Measurements from ENCODE around the gene NEO1. TPM values are rescaled to one million over a fixed set of nuclear protein-coding genes. Genes with fewer than 3 reads are reported as not detected.
A peak's percentile ranks its signal among the peaks of the same experiment; 100 is the strongest.

NEO1 gene
- polyA plus RNA-seq, 1 donor from 2014 or later, result 57.0 TPM

- Histone ChIP-seq H3K27me3 (ENCODE audit: insufficient read depth, low read depth, low read length) (no peaks in the 10 kb centered on the region), H3K79me2 (replicated peaks; ENCODE audit: insufficient read depth, low read length) (no peaks in the 10 kb centered on the region), H3K9me2 (ENCODE audit: insufficient read depth, low read length) (no peaks in the 10 kb centered on the region), H3F3A (ENCODE audit: insufficient read depth, low read length, poor library complexity, severe bottlenecking) (peaks cover 5% of the 10 kb centered on the region), H4K20me1 (ENCODE audit: insufficient read depth) (no peaks in the 10 kb centered on the region), H3K36me3 (ENCODE audit: insufficient read depth, low read length) (no peaks in the 10 kb centered on the region), H3K9ac (ENCODE audit: low read length) (peak overlapping the region; percentile 70), H3K9me3 (ENCODE audit: low read length) (no peaks in the 10 kb centered on the region), H2AFZ (ENCODE audit: low read depth, low read length) (peak overlapping the region; percentile 24), H3K4me3 (ENCODE audit: low read length) (peak overlapping the region; percentile 59), H3K4me2 (ENCODE audit: low read length) (peak overlapping the region; percentile 54), H3K27ac (ENCODE audit: low read length) (peak overlapping the region; percentile 98)
- TF ChIP-seq TAF1 (IDR thresholded peaks at IDR 0.05; ENCODE audit: low read depth), result no peak
- no peak for TF ChIP-seq SMC3 (conservative IDR thresholded peaks at IDR 0.05; ENCODE audit: poor library complexity)
- no peak for TF ChIP-seq MXI1 (conservative IDR thresholded peaks at IDR 0.05; ENCODE audit: poor library complexity, severe bottlenecking)
- no peak for TF ChIP-seq EZH2 (IDR thresholded peaks at IDR 0.05; ENCODE audit: borderline replicate concordance, insufficient read depth, low read length, poor library complexity, severe bottlenecking)
- peak; percentile 25 for TF ChIP-seq POLR2AphosphoS5 (IDR thresholded peaks at IDR 0.05)
- TF ChIP-seq EP300 (conservative IDR thresholded peaks at IDR 0.05; ENCODE audit: poor library complexity, severe bottlenecking), result no peak
Observed at GRCh38 chr15:73317651-73318462, 265.6 kb downstream of the NEO1 start.

GRCh38 chr15:73318463-73319351 is 266.4 kb downstream of the NEO1 start:
- Histone ChIP-seq H3F3A (ENCODE audit: insufficient read depth, low read length, poor library complexity, severe bottlenecking) (peaks cover 5% of the 10 kb centered on the region), H3K4me2 (ENCODE audit: low read length) (peak overlapping the region; percentile 54), H4K20me1 (ENCODE audit: insufficient read depth) (no peaks in the 10 kb centered on the region), H3K79me2 (replicated peaks; ENCODE audit: insufficient read depth, low read length) (no peaks in the 10 kb centered on the region), H3K27ac (ENCODE audit: low read length) (peak overlapping the region; percentile 98), H3K9me3 (ENCODE audit: low read length) (no peaks in the 10 kb centered on the region), H3K9me2 (ENCODE audit: insufficient read depth, low read length) (no peaks in the 10 kb centered on the region), H2AFZ (ENCODE audit: low read depth, low read length) (peak overlapping the region; percentile 24), H3K4me3 (ENCODE audit: low read length) (peak overlapping the region; percentile 59), H3K36me3 (ENCODE audit: insufficient read depth, low read length) (no peaks in the 10 kb centered on the region), H3K27me3 (ENCODE audit: insufficient read depth, low read depth, low read length) (no peaks in the 10 kb centered on the region), H3K9ac (ENCODE audit: low read length) (peak overlapping the region; percentile 70)
- TF ChIP-seq CTCF (IDR thresholded peaks at IDR 0.05; ENCODE audit: poor library complexity, severe bottlenecking), result peak; percentile 16
- TF ChIP-seq RAD21 (conservative IDR thresholded peaks at IDR 0.05), result peak; percentile 34
- no peak for TF ChIP-seq EZH2 (IDR thresholded peaks at IDR 0.05; ENCODE audit: borderline replicate concordance, insufficient read depth, low read length, poor library complexity, severe bottlenecking)
- peak; percentile 81 for TF ChIP-seq REST (IDR thresholded peaks at IDR 0.05; ENCODE audit: borderline replicate concordance)
- peak; percentile 72 for TF ChIP-seq POLR2AphosphoS5 (IDR thresholded peaks at IDR 0.05)
- TF ChIP-seq SMC3 (conservative IDR thresholded peaks at IDR 0.05; ENCODE audit: poor library complexity), result peak; percentile 47
- TF ChIP-seq TAF1 (IDR thresholded peaks at IDR 0.05; ENCODE audit: low read depth), result no peak
- peak; percentile 92 for TF ChIP-seq EP300 (conservative IDR thresholded peaks at IDR 0.05; ENCODE audit: poor library complexity, severe bottlenecking)
- peak; percentile 84 for TF ChIP-seq MXI1 (conservative IDR thresholded peaks at IDR 0.05; ENCODE audit: poor library complexity, severe bottlenecking)

All from neural cell (in vitro differentiated cells).